ENCODE results near the gene MTHFD1L. TPM values are rescaled to one million over a fixed set of nuclear protein-coding genes. Genes with fewer than 3 reads are reported as not detected.
"Not testable (repeated sequence)": the region's sequence is repeated elsewhere in the genome, so short reads cannot be mapped to it uniquely, and the experiment has no call there.

The MTHFD1L gene
- total RNA-seq, 2 experiments from 2014 or later: 51.6 to 54.6 TPM

GRCh38 chr6:150848400-150848799, 17.1 kb upstream of the MTHFD1L start:
- peaks cover 4% of the 10 kb centered on the region for H3K27me3 Mint-ChIP-seq
- H3K9me3 Mint-ChIP-seq: no peaks in the 10 kb centered on the region
- H3K4me1 Mint-ChIP-seq: no peaks in the 10 kb centered on the region
- ChIA-PET POLR2A (no interaction called here), CTCF (interaction anchor here (1.2 to 1.5 kb wide), 2 partner anchors 31 to 33 kb away, joined by 4 to 5 read pairs; no protein-coding TSS in a partner anchor)
- DNase-seq: no peak
- H3K27ac Mint-ChIP-seq: no peak overlapping the region
- H3K4me3 Mint-ChIP-seq: no peak overlapping the region
- H3K36me3 Mint-ChIP-seq (ENCODE audit: low read depth): no peaks in the 10 kb centered on the region

GRCh38 chr6:150854392-150854791, 11.1 kb upstream of the MTHFD1L start:
- H3K36me3 Mint-ChIP-seq (ENCODE audit: low read depth); H3K4me3 Mint-ChIP-seq; CTCF ChIA-PET; H3K9me3 Mint-ChIP-seq; POLR2A ChIA-PET; DNase-seq; H3K27me3 Mint-ChIP-seq; H3K27ac Mint-ChIP-seq; H3K4me1 Mint-ChIP-seq: not testable (repeated sequence)

- DNase-seq; H3K4me1 Mint-ChIP-seq; H3K4me3 Mint-ChIP-seq; H3K27me3 Mint-ChIP-seq; H3K27ac Mint-ChIP-seq; H3K9me3 Mint-ChIP-seq; H3K36me3 Mint-ChIP-seq (ENCODE audit: low read depth): not testable (repeated sequence)
- ChIA-PET CTCF (interaction anchor here (0.6 kb wide), 1 partner anchor 447 kb away, joined by 3 read pairs; no protein-coding TSS in a partner anchor), POLR2A (interaction anchor here (1.0 kb wide), 1 partner anchor 11 kb away, joined by 4 read pairs; the partner anchor contains the start of gene MTHFD1L)
Observed at GRCh38 chr6:150855171-150855570, 10.3 kb upstream of the MTHFD1L start.

- peaks cover 12% of the 10 kb centered on the region for H3K4me1 Mint-ChIP-seq
- peaks cover 14% of the 10 kb centered on the region for H3K27me3 Mint-ChIP-seq
- H3K9me3 Mint-ChIP-seq: peaks cover 6% of the 10 kb centered on the region
- DNase-seq: no peak
- ChIA-PET CTCF (no interaction called here), POLR2A (no interaction called here)
- no peaks in the 10 kb centered on the region for H3K36me3 Mint-ChIP-seq (ENCODE audit: low read depth)
- no peak overlapping the region for H3K27ac Mint-ChIP-seq
- no peak overlapping the region for H3K4me3 Mint-ChIP-seq
Observed at GRCh38 chr6:150857062-150857944, 8.2 kb upstream of the MTHFD1L start.

GRCh38 chr6:150857945-150858308, 7.6 kb upstream of the MTHFD1L start:
- Mint-ChIP-seq H3K27ac (no peak overlapping the region), H3K27me3 (peaks cover 19% of the 10 kb centered on the region), H3K9me3 (peaks cover 6% of the 10 kb centered on the region), H3K36me3 (ENCODE audit: low read depth) (no peaks in the 10 kb centered on the region), H3K4me1 (peaks cover 18% of the 10 kb centered on the region), H3K4me3 (no peak overlapping the region)
- POLR2A ChIA-PET: no interaction called here
- no peak for DNase-seq
- CTCF ChIA-PET: no interaction called here

GRCh38 chr6:150861448-150862168, 3.9 kb upstream of the MTHFD1L start:
- CTCF ChIA-PET; H3K9me3 Mint-ChIP-seq; DNase-seq; H3K36me3 Mint-ChIP-seq (ENCODE audit: low read depth); H3K27ac Mint-ChIP-seq; POLR2A ChIA-PET; H3K4me3 Mint-ChIP-seq: not testable (repeated sequence)
- peaks cover 30% of the 10 kb centered on the region for H3K4me1 Mint-ChIP-seq
- H3K27me3 Mint-ChIP-seq: peaks cover 20% of the 10 kb centered on the region

GRCh38 chr6:150863213-150863928, 2.1 kb upstream of the MTHFD1L start:
- H3K27me3 Mint-ChIP-seq: peaks cover 20% of the 10 kb centered on the region
- ChIA-PET CTCF (interaction anchor here (0.6 to 3.8 kb wide), 4 partner anchors 46 to 1007 kb away, joined by 3 to 18 read pairs (median 3); no protein-coding TSS in a partner anchor), POLR2A (no interaction called here)
- no peak for DNase-seq
- H3K4me3 Mint-ChIP-seq: no peak overlapping the region
- peaks cover 35% of the 10 kb centered on the region for H3K4me1 Mint-ChIP-seq
- peaks cover 6% of the 10 kb centered on the region for H3K36me3 Mint-ChIP-seq (ENCODE audit: low read depth)
- H3K9me3 Mint-ChIP-seq: peaks cover 3% of the 10 kb centered on the region
- H3K27ac Mint-ChIP-seq: no peak overlapping the region

- DNase-seq: no peak
- Mint-ChIP-seq H3K27me3 (peaks cover 20% of the 10 kb centered on the region), H3K4me3 (peak overlapping the region; percentile 97), H3K27ac (peak overlapping the region; percentile 66), H3K9me3 (no peaks in the 10 kb centered on the region), H3K36me3 (ENCODE audit: low read depth) (peaks cover 9% of the 10 kb centered on the region), H3K4me1 (peaks cover 41% of the 10 kb centered on the region)
- POLR2A ChIA-PET: interaction anchor here (0.6 to 1.7 kb wide), 7 partner anchors 9 to 587 kb away, joined by 3 to 6 read pairs (median 3); partner anchors contain the start of gene RMND1
- CTCF ChIA-PET: interaction anchor here (0.7 to 3.8 kb wide), 5 partner anchors 17 to 1799 kb away, joined by 3 to 18 read pairs (median 3); no protein-coding TSS in a partner anchor
Observed at GRCh38 chr6:150865043-150865405, 478 bp upstream of the MTHFD1L start.

- H3K36me3 Mint-ChIP-seq (ENCODE audit: low read depth): peaks cover 11% of the 10 kb centered on the region
- peak overlapping the region; percentile 97 for H3K4me3 Mint-ChIP-seq
- peaks cover 43% of the 10 kb centered on the region for H3K4me1 Mint-ChIP-seq
- peak overlapping the region; percentile 88 for H3K27ac Mint-ChIP-seq
- peaks cover 16% of the 10 kb centered on the region for H3K27me3 Mint-ChIP-seq
- H3K9me3 Mint-ChIP-seq: no peaks in the 10 kb centered on the region
- ChIA-PET POLR2A (interaction anchor here (0.8 to 1.7 kb wide), 6 partner anchors 9 to 464 kb away, joined by 3 to 4 read pairs (median 4); no protein-coding TSS in a partner anchor), CTCF (interaction anchor here (0.6 to 3.8 kb wide), 7 partner anchors 21 to 785 kb away, joined by 3 to 18 read pairs (median 3); no protein-coding TSS in a partner anchor)
- DNase-seq: peak; percentile 87
Observed at GRCh38 chr6:150866147-150866990, 867 bp downstream of the MTHFD1L start.

- H3K9me3 Mint-ChIP-seq: no peaks in the 10 kb centered on the region
- H3K4me1 Mint-ChIP-seq: peaks cover 37% of the 10 kb centered on the region
- peak overlapping the region; percentile 97 for H3K4me3 Mint-ChIP-seq
- peaks cover 10% of the 10 kb centered on the region for H3K27me3 Mint-ChIP-seq
- H3K27ac Mint-ChIP-seq: peak overlapping the region; percentile 88
- H3K36me3 Mint-ChIP-seq (ENCODE audit: low read depth): peaks cover 12% of the 10 kb centered on the region
- ChIA-PET POLR2A (interaction anchor here (0.8 to 1.2 kb wide), 5 partner anchors 9 to 464 kb away, joined by 3 to 4 read pairs (median 3); no protein-coding TSS in a partner anchor), CTCF (interaction anchor here (0.6 to 1.0 kb wide), 4 partner anchors 24 to 507 kb away, joined by 3 to 4 read pairs (median 3); no protein-coding TSS in a partner anchor)
- no peak for DNase-seq
Observed at GRCh38 chr6:150866991-150867501, 1.5 kb downstream of the MTHFD1L start.

- H3K27me3 Mint-ChIP-seq: peaks cover under 1% of the 10 kb centered on the region
- CTCF ChIA-PET: interaction anchor here (0.7 kb wide), 1 partner anchor 9 kb away, joined by 3 read pairs; no protein-coding TSS in a partner anchor
- no peaks in the 10 kb centered on the region for H3K9me3 Mint-ChIP-seq
- H3K4me1 Mint-ChIP-seq: peaks cover 26% of the 10 kb centered on the region
- no peak overlapping the region for H3K27ac Mint-ChIP-seq
- peaks cover 16% of the 10 kb centered on the region for H3K36me3 Mint-ChIP-seq (ENCODE audit: low read depth)
- POLR2A ChIA-PET: no interaction called here
- no peak overlapping the region for H3K4me3 Mint-ChIP-seq
- no peak for DNase-seq
Observed at GRCh38 chr6:150868759-150869158, 3.3 kb downstream of the MTHFD1L start.
